CD4-positive, alpha-beta T cell (primary cell): ENCODE results near the gene ENOX1. TPM values are rescaled to one million over a fixed set of nuclear protein-coding genes. Genes with fewer than 3 reads are reported as not detected.
"Not testable (repeated sequence)": the region's sequence is repeated elsewhere in the genome, so short reads cannot be mapped to it uniquely, and the experiment has no call there.

Source experiments
- ATAC-seq: fragments of 200-7000 bp; cut with Tn5 transposase; one replicate; pipeline ENCODE4 v1.10.0; 2022; ENCODE audit warnings: mild to moderate bottlenecking; ENCODE audit not compliant: poor library complexity
- CTCF ChIA-PET: fragments of 350-600 bp; sonication (Branson Sonifier 250); formaldehyde crosslinking; loops from one replicate; lab custom pipeline; 2021; ENCODE audit warnings: antibody characterized with exemption, inconsistent platforms; lab: Charles Lee
- POLR2A ChIA-PET: fragments of 350-600 bp; sonication (Branson Sonifier 250); formaldehyde crosslinking; loops from one replicate; lab custom pipeline; 2021; ENCODE audit warnings: antibody characterized with exemption, inconsistent platforms; lab: Charles Lee
- DNase-seq, 14 experiments: peaks; one replicate each; pipeline ENCODE4 v3.0.0-alpha.2; 2013 to 2020; ENCODE audit warnings: mixed read lengths in 2 of 14
- H3K27ac ChIP-seq, 2 donors: one replicate each; pipeline versions ENCODE4 v1.5.1 to v1.7.0; 2013; ENCODE audit warnings: low read length in 2 of 2, low read depth in 1 of 2, mild to moderate bottlenecking in 1 of 2
- H3K27me3 ChIP-seq, 2 experiments: 1 replicate in 1 of 2; 2 replicates in 1 of 2; pipeline versions ENCODE4 v1.6.1 to v1.7.0; 2013; ENCODE audit warnings: low read length in 2 of 2, control low read depth in 1 of 2, mild to moderate bottlenecking in 1 of 2, moderate library complexity in 1 of 2; ENCODE audit not compliant: insufficient read depth in 2 of 2, control insufficient read depth in 1 of 2
- H3K36me3 ChIP-seq: one replicate; pipeline ENCODE4 v1.6.1; 2013; ENCODE audit warnings: low read length, control low read depth; ENCODE audit not compliant: insufficient read depth
- H3K4me1 ChIP-seq: one replicate; pipeline ENCODE4 v1.6.1; 2013; ENCODE audit warnings: low read length, control low read depth; ENCODE audit not compliant: insufficient read depth
- H3K4me3 ChIP-seq: one replicate; pipeline ENCODE4 v1.5.1; 2013; ENCODE audit warnings: mild to moderate bottlenecking, low read length, moderate library complexity
- H3K9me3 ChIP-seq, 2 experiments: 1 replicate in 1 of 2; 2 replicates in 1 of 2; pipeline versions ENCODE4 v1.6.1 to v1.7.0; 2013; ENCODE audit warnings: low read length in 2 of 2, mild to moderate bottlenecking in 2 of 2, control low read depth in 1 of 2, moderate library complexity in 1 of 2; ENCODE audit not compliant: control insufficient read depth in 1 of 2, insufficient read depth in 1 of 2
- H3K27ac Mint-ChIP-seq: one replicate; pipeline ENCODE4 v1.8.0; 2020; ENCODE audit warnings: mixed read lengths
- H3K27me3 Mint-ChIP-seq: one replicate; pipeline ENCODE4 v1.8.0; 2021; ENCODE audit warnings: mixed read lengths
- H3K36me3 Mint-ChIP-seq: one replicate; pipeline ENCODE4 v1.8.0; 2021; ENCODE audit warnings: low read depth, mixed read lengths
- H3K4me1 Mint-ChIP-seq: one replicate; pipeline ENCODE4 v1.8.0; 2021; ENCODE audit warnings: low read depth, mixed read lengths
- H3K4me3 Mint-ChIP-seq: one replicate; pipeline ENCODE4 v1.8.0; 2020; ENCODE audit warnings: mild to moderate bottlenecking, mixed read lengths
- H3K9me3 Mint-ChIP-seq: one replicate; pipeline ENCODE4 v1.8.0; 2020; ENCODE audit warnings: mixed read lengths
- CTCF ChIP-seq: fragments of 200-600 bp; IDR thresholded peaks from one replicate; pipeline ENCODE4 v1.8.0; 2022; ENCODE audit warnings: antibody characterized with exemption, mild to moderate bottlenecking
- intact Hi-C, 2 experiments: fragments of 100-400 bp; cut with DNase I in 1 of 2; cut with micrococcal nuclease in 1 of 2; formaldehyde crosslinking; loops; one replicate each; pipeline versions ENCODE4 v1.15.1 to v1.9.0; 2023 to 2025; cut with DNase I, micrococcal nuclease
- total RNA-seq, 174 experiments: library from RNA in 2 of 174; stranded (reverse) in 2 of 174; gene quantifications; one replicate each; pipeline ENCODE4 v1.2.3 and lab custom pipeline; 2021 to 2026

ENOX1 gene
- total RNA-seq, 2 experiments from 2014 or later = not detected

GRCh38 chr13:43171489-43171888 lies 615.3 kb downstream of the ENOX1 start:
- intact Hi-C loops = no loop called here
- no peak overlapping the region for H3K27ac Mint-ChIP-seq
- H3K9me3 Mint-ChIP-seq = no peaks in the 10 kb centered on the region
- no peak overlapping the region for H3K4me3 Mint-ChIP-seq
- no peaks in the 10 kb centered on the region for H3K4me1 ChIP-seq
- ChIA-PET CTCF (no interaction called here), POLR2A (no interaction called here)
- no peaks in the 10 kb centered on the region for H3K9me3 ChIP-seq
- TF ChIP-seq CTCF = no peak
- H3K27ac ChIP-seq = no peak overlapping the region
- H3K36me3 Mint-ChIP-seq = no peaks in the 10 kb centered on the region
- no peaks in the 10 kb centered on the region for H3K4me1 Mint-ChIP-seq
- no peaks in the 10 kb centered on the region for H3K36me3 ChIP-seq
- peaks cover 5% of the 10 kb centered on the region for H3K27me3 Mint-ChIP-seq
- no peak overlapping the region for H3K4me3 ChIP-seq
- H3K27me3 ChIP-seq = no peaks in the 10 kb centered on the region
- ATAC-seq = no peak
- DNase-seq = no peak

- DNase-seq (no peak), ATAC-seq (no peak)
- H3K4me3 Mint-ChIP-seq = no peak overlapping the region
- Histone ChIP-seq H3K9me3 (no peaks in the 10 kb centered on the region), H3K27me3 (no peaks in the 10 kb centered on the region), H3K4me1 (no peaks in the 10 kb centered on the region), H3K4me3 (no peak overlapping the region), H3K27ac (no peak overlapping the region), H3K36me3 (no peaks in the 10 kb centered on the region)
- ChIA-PET POLR2A (no interaction called here), CTCF (no interaction called here)
- no peak overlapping the region for H3K27ac Mint-ChIP-seq
- no peak for TF ChIP-seq CTCF
- H3K36me3 Mint-ChIP-seq = no peaks in the 10 kb centered on the region
- H3K9me3 Mint-ChIP-seq = peaks cover 5% of the 10 kb centered on the region
- H3K27me3 Mint-ChIP-seq = peaks cover 8% of the 10 kb centered on the region
- intact Hi-C loops = no loop called here
- no peaks in the 10 kb centered on the region for H3K4me1 Mint-ChIP-seq
Measured at GRCh38 chr13:43170506-43170905, 616.3 kb downstream of the ENOX1 start.

GRCh38 chr13:43168434-43168833 lies 618.3 kb downstream of the ENOX1 start:
- H3K27ac Mint-ChIP-seq, CTCF ChIA-PET, intact Hi-C loops: not testable (repeated sequence)

GRCh38 chr13:43167731-43168130 lies 619.0 kb downstream of the ENOX1 start:
- H3K27ac ChIP-seq = no peak overlapping the region
- H3K27me3 ChIP-seq = no peaks in the 10 kb centered on the region
- no peaks in the 10 kb centered on the region for H3K36me3 ChIP-seq
- ATAC-seq (no peak), DNase-seq (no peak)
- no peak overlapping the region for H3K4me3 ChIP-seq
- TF ChIP-seq CTCF = no peak
- Mint-ChIP-seq H3K27me3 (peaks cover 12% of the 10 kb centered on the region), H3K4me3 (no peak overlapping the region), H3K4me1 (no peaks in the 10 kb centered on the region), H3K27ac (no peak overlapping the region), H3K9me3 (peaks cover 5% of the 10 kb centered on the region), H3K36me3 (no peaks in the 10 kb centered on the region)
- H3K4me1 ChIP-seq = no peaks in the 10 kb centered on the region
- ChIA-PET CTCF (no interaction called here), POLR2A (no interaction called here)
- H3K9me3 ChIP-seq = no peaks in the 10 kb centered on the region
- intact Hi-C loops = no loop called here

More at GRCh38 chr13:43168434-43168833, 618.3 kb downstream of the ENOX1 start:
- H3K9me3 Mint-ChIP-seq, ATAC-seq, POLR2A ChIA-PET, H3K27ac ChIP-seq, H3K27me3 ChIP-seq, H3K9me3 ChIP-seq, H3K36me3 ChIP-seq, H3K4me1 Mint-ChIP-seq, H3K4me1 ChIP-seq, DNase-seq, H3K36me3 Mint-ChIP-seq, H3K4me3 ChIP-seq, H3K4me3 Mint-ChIP-seq: not testable (repeated sequence)
- peaks cover 12% of the 10 kb centered on the region for H3K27me3 Mint-ChIP-seq
